DND-41 (cell line): ENCODE data around the gene NEGR1.

ENCODE experiments used
- ATAC-seq: fragments of 200-7000 bp; cut with Tn5 transposase; 3 replicates; pipeline ENCODE4 v1.9.1; 2021; ENCODE audit warnings: low read depth; ENCODE audit not compliant: insufficient read depth
- DNase-seq: peaks from one replicate; pipeline ENCODE4 v3.0.0-alpha.2; 2020
- H2AFZ ChIP-seq: 2 replicates; pipeline ENCODE4 v1.6.0; 2012; ENCODE audit warnings: low read depth, low read length
- H3K27ac ChIP-seq: 2 replicates; pipeline ENCODE4 v1.5.1; 2012; ENCODE audit warnings: low read length, inconsistent platforms
- H3K27me3 ChIP-seq: fragments of 200-600 bp; sonication (generic); 2 replicates; pipeline ENCODE4 v1.6.0; 2012; ENCODE audit warnings: low read length, mild to moderate bottlenecking, inconsistent platforms; ENCODE audit not compliant: insufficient read depth, poor library complexity
- H3K36me3 ChIP-seq: 2 replicates; pipeline ENCODE4 v1.5.1; 2012; ENCODE audit warnings: low read length, inconsistent platforms; ENCODE audit not compliant: insufficient read depth
- H3K4me1 ChIP-seq: 2 replicates; pipeline ENCODE4 v1.5.1; 2012; ENCODE audit warnings: mild to moderate bottlenecking, low read length; ENCODE audit not compliant: insufficient read depth
- H3K4me2 ChIP-seq: 2 replicates; pipeline ENCODE4 v1.6.0; 2012; ENCODE audit warnings: mild to moderate bottlenecking, moderate library complexity, low read length, inconsistent platforms; ENCODE audit not compliant: insufficient read depth
- H3K4me3 ChIP-seq, 2 experiments: fragments of 200-600 bp in 1 of 2; shearing (Covaris generic) in 1 of 2; 2 replicates each; pipeline ENCODE4 v1.5.1; 2012 to 2016; ENCODE audit warnings: inconsistent platforms in 2 of 2, low read length in 2 of 2, mild to moderate bottlenecking in 2 of 2, low read depth in 1 of 2, moderate library complexity in 1 of 2
- H3K79me2 ChIP-seq: 2 replicates; pipeline ENCODE4 v1.6.0; 2012; ENCODE audit warnings: low read length, inconsistent platforms; ENCODE audit not compliant: insufficient read depth
- H3K9ac ChIP-seq: 2 replicates; pipeline ENCODE4 v1.6.0; 2012; ENCODE audit warnings: low read depth, mild to moderate bottlenecking, inconsistent platforms, low read length, moderate library complexity
- H3K9me3 ChIP-seq: 2 replicates; pipeline ENCODE4 v1.5.1; 2012; ENCODE audit warnings: low read length, moderate library complexity, mild to moderate bottlenecking, inconsistent platforms; ENCODE audit not compliant: insufficient read depth, severe bottlenecking
- H4K20me1 ChIP-seq: 2 replicates; pipeline ENCODE4 v1.6.0; 2012; ENCODE audit warnings: low read length; ENCODE audit not compliant: insufficient read depth
- CTCF ChIP-seq: IDR thresholded peaks from 2 replicates; pipeline ENCODE4 v1.5.1; 2012; ENCODE audit warnings: borderline replicate concordance, low read length, moderate library complexity, mild to moderate bottlenecking; ENCODE audit not compliant: poor library complexity, severe bottlenecking; ENCODE audit errors: extremely low read depth
- EZH2 ChIP-seq: IDR thresholded peaks from 3 replicates; pipeline ENCODE4 v1.6.1; 2012; ENCODE audit warnings: borderline replicate concordance, low read depth, mild to moderate bottlenecking, moderate library complexity, low read length, inconsistent platforms; ENCODE audit not compliant: severe bottlenecking

The NEGR1 gene

DNA sequence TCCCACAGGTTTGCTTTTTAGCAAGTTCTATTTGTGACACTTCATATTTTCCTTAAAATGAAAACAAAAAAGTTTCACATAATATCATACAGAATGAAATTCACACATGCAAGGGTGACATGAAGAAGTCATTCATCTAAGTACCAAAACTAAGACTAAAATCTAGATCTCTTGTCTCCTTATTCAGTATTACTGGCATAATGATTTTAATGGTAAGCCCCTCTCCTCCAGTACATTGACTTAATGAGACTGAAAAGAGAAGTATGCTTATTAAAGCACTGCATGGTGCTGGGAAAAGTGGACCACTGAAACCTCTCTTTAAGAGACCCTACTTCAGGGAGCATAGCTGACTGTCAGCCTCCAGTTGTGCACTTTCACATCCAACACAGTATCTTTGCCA lies 99.5 kb downstream of the NEGR1 start:
- H3K4me1 ChIP-seq, result no peaks in the 10 kb centered on the region
- H2AFZ ChIP-seq, result no peak overlapping the region
- DNase-seq (no peak), ATAC-seq (no peak; the same call in 2 of the 3 replicates)
- no peak overlapping the region for H3K9ac ChIP-seq
- no peak overlapping the region for H3K4me2 ChIP-seq
- TF ChIP-seq CTCF (no peak), EZH2 (no peak)
- no peaks in the 10 kb centered on the region for H4K20me1 ChIP-seq
- no peak overlapping the region for H3K4me3 ChIP-seq
- no peaks in the 10 kb centered on the region for H3K9me3 ChIP-seq
- H3K36me3 ChIP-seq, result no peaks in the 10 kb centered on the region
- no peak overlapping the region for H3K27ac ChIP-seq
- no peaks in the 10 kb centered on the region for H3K27me3 ChIP-seq
- H3K79me2 ChIP-seq, result no peaks in the 10 kb centered on the region

- no peak overlapping the region for H3K4me2 ChIP-seq
- no peak overlapping the region for H3K9ac ChIP-seq
- ATAC-seq (no peak), DNase-seq (no peak)
- H4K20me1 ChIP-seq, result no peaks in the 10 kb centered on the region
- no peaks in the 10 kb centered on the region for H3K4me1 ChIP-seq
- no peak overlapping the region for H3K27ac ChIP-seq
- H2AFZ ChIP-seq, result no peak overlapping the region
- H3K4me3 ChIP-seq, result no peak overlapping the region
- H3K9me3 ChIP-seq, result no peaks in the 10 kb centered on the region
- no peaks in the 10 kb centered on the region for H3K79me2 ChIP-seq
- H3K36me3 ChIP-seq, result no peaks in the 10 kb centered on the region
- H3K27me3 ChIP-seq, result no peaks in the 10 kb centered on the region
- TF ChIP-seq CTCF (no peak), EZH2 (no peak)
These were observed 104.1 kb downstream of the NEGR1 start for GRCh38 chr1:72178266-72178665.

GRCh38 chr1:72177711-72178110 lies 104.6 kb downstream of the NEGR1 start:
- no peak overlapping the region for H2AFZ ChIP-seq
- no peaks in the 10 kb centered on the region for H3K79me2 ChIP-seq
- no peak overlapping the region for H3K9ac ChIP-seq
- no peak overlapping the region for H3K4me2 ChIP-seq
- no peaks in the 10 kb centered on the region for H3K4me1 ChIP-seq
- H3K4me3 ChIP-seq, result no peak overlapping the region
- no peaks in the 10 kb centered on the region for H3K27me3 ChIP-seq
- H3K27ac ChIP-seq, result no peak overlapping the region
- ATAC-seq (no peak), DNase-seq (no peak)
- H3K9me3 ChIP-seq, result no peaks in the 10 kb centered on the region
- no peaks in the 10 kb centered on the region for H3K36me3 ChIP-seq
- H4K20me1 ChIP-seq, result no peaks in the 10 kb centered on the region
- TF ChIP-seq EZH2 (no peak), CTCF (no peak)

DNA sequence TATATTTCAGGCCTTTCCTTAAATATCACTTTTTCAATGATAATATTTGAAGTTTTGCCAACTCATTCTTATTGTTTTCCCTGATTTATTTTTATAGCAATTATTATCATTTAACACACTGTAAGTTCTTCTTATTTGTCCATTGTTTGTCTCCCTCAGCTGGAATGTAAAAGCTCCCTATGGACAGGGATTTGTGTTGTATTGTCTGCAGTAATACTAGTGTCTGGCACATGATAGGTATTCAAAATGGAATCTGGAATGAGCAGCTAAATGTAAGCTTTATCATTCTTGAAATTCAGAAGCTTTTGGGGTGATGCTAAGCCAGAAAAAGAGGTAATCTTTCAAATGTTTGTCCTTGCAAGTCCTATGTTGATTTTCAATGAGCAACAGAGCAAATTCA lies 112.1 kb downstream of the NEGR1 start:
- Histone ChIP-seq H3K9me3 (no peaks in the 10 kb centered on the region), H2AFZ (no peak overlapping the region), H3K27me3 (no peaks in the 10 kb centered on the region), H3K9ac (no peak overlapping the region), H3K36me3 (no peaks in the 10 kb centered on the region), H3K79me2 (no peaks in the 10 kb centered on the region), H3K27ac (no peak overlapping the region), H3K4me1 (no peaks in the 10 kb centered on the region), H3K4me3 (no peak overlapping the region), H4K20me1 (no peaks in the 10 kb centered on the region), H3K4me2 (no peak overlapping the region)
- DNase-seq (no peak), ATAC-seq (no peak)
- TF ChIP-seq CTCF (no peak), EZH2 (no peak)
